ENCODE measurements around the gene LMO2. TPM values are rescaled to one million over a fixed set of nuclear protein-coding genes. Genes with fewer than 3 reads are reported as not detected.

The LMO2 gene
- total and polyA plus RNA-seq, 2 donors (not counting 3 experiments of a cell fraction or from before 2014, with no cell fraction given): 60.4 to 66.8 TPM

- Histone ChIP-seq H3K4me3 (replicated peaks in 1 of 3; ENCODE audit: insufficient read depth in 1 of 3, low read depth in 1 of 3, low read length in 3 of 3) (no peak overlapping the region), H3K4me2 (ENCODE audit: insufficient read depth, low read length) (no peak overlapping the region), H3K4me1 (ENCODE audit: control insufficient read depth, extremely low read depth, insufficient read depth, low read length) (no peaks in the 10 kb centered on the region), H2AFZ (ENCODE audit: low read depth, low read length) (no peak overlapping the region), H4K20me1 (replicated peaks; ENCODE audit: control insufficient read depth, extremely low read depth, insufficient read depth, low read length) (no peaks in the 10 kb centered on the region), H3K9me1 (replicated peaks; ENCODE audit: control insufficient read depth, extremely low read depth, insufficient read depth, low read length) (no peaks in the 10 kb centered on the region), H3K36me3 (ENCODE audit: control insufficient read depth in 2 of 2, extremely low read depth in 1 of 2, insufficient read depth in 2 of 2, low read length in 2 of 2) (peaks cover 5 to 32% of the 10 kb centered on the region in 2 experiments), H3K9ac (replicated peaks; ENCODE audit: extremely low read depth, insufficient read depth, low read length) (no peak overlapping the region), H3K27ac (ENCODE audit: insufficient read depth, low read depth, low read length) (no peak overlapping the region), H3K9me3 (replicated peaks; ENCODE audit: control insufficient read depth, insufficient read depth, low read length) (no peaks in the 10 kb centered on the region), H3K27me3 (ENCODE audit: control insufficient read depth in 2 of 2, insufficient read depth in 2 of 2, low read length in 2 of 2) (no peaks in the 10 kb centered on the region), H3K79me2 (ENCODE audit: control insufficient read depth, insufficient read depth, low read length) (no peaks in the 10 kb centered on the region)
- BruUV-seq (replicated peaks): no TSS peak
- dilution Hi-C loops (cut with MboI; ENCODE audit: extremely low pct_ligation_motif_present, low sequenced_read_pairs): no loop called here
- FAIRE-seq (peak; percentile 91), DNase-seq (ENCODE audit: low read depth, low spot score) (peak; percentile 85)
- peak; percentile 89 to 92 for TF ChIP-seq CTCF (IDR thresholded peaks at IDR 0.05; ENCODE audit: extremely low read depth in 1 of 2, insufficient read depth in 1 of 2, low read depth in 1 of 2, low read length in 2 of 2)
- TF ChIP-seq MAX (IDR thresholded peaks at IDR 0.05; ENCODE audit: insufficient read depth, insufficient read length): no peak
- CTCF ChIA-PET: interaction anchor here (1.0 to 4.4 kb wide), 12 partner anchors 11 to 130 kb away, joined by 3 to 67 read pairs (median 6); no protein-coding TSS in a partner anchor
- intact Hi-C loops (cut with micrococcal nuclease): loop anchor here (1.0 to 5.0 kb wide), 6 partner anchors 10 to 209 kb away; no protein-coding TSS in a partner anchor
- POLR2A ChIA-PET: no interaction called here
Measured at GRCh38 chr11:33857933-33858371, 33.9 kb downstream of the LMO2 start.

GRCh38 chr11:33855500-33855899 is 36.4 kb downstream of the LMO2 start:
- H3K27ac ChIP-seq (ENCODE audit: insufficient read depth, low read depth, low read length): no peak overlapping the region
- TF ChIP-seq EZH2 (IDR thresholded peaks at IDR 0.05; ENCODE audit: borderline replicate concordance, low read depth, low read length, severe bottlenecking) (no peak), FOS (IDR thresholded peaks at IDR 0.05; ENCODE audit: borderline replicate concordance, insufficient read depth, low read length) (no peak)
- DNase-seq (ENCODE audit: low read depth, low spot score) (no peak), FAIRE-seq (no peak)
- H3K36me3 ChIP-seq (ENCODE audit: control insufficient read depth in 2 of 2, extremely low read depth in 1 of 2, insufficient read depth in 2 of 2, low read length in 2 of 2): peaks cover 0 to 17% of the 10 kb centered on the region in 2 experiments
- no peak overlapping the region for H2AFZ ChIP-seq (ENCODE audit: low read depth, low read length)
- H3K4me3 ChIP-seq (replicated peaks in 1 of 3; ENCODE audit: insufficient read depth in 1 of 3, low read depth in 1 of 3, low read length in 3 of 3): no peak overlapping the region
- ChIA-PET POLR2A (no interaction called here), CTCF (interaction anchor here (4.4 kb wide), 1 partner anchor 115 kb away, joined by 67 read pairs; no protein-coding TSS in a partner anchor)
- no peaks in the 10 kb centered on the region for H3K27me3 ChIP-seq (ENCODE audit: control insufficient read depth in 2 of 2, insufficient read depth in 2 of 2, low read length in 2 of 2)
- H3K9me3 ChIP-seq (replicated peaks; ENCODE audit: control insufficient read depth, insufficient read depth, low read length): no peaks in the 10 kb centered on the region
- BruUV-seq (replicated peaks): no TSS peak
- no peak overlapping the region for H3K4me2 ChIP-seq (ENCODE audit: insufficient read depth, low read length)
- intact Hi-C loops (cut with micrococcal nuclease): loop anchor here (5.0 kb wide), 1 partner anchor 212 kb away; no protein-coding TSS in a partner anchor
- H3K79me2 ChIP-seq (ENCODE audit: control insufficient read depth, insufficient read depth, low read length): no peaks in the 10 kb centered on the region
- dilution Hi-C loops (cut with MboI; ENCODE audit: extremely low pct_ligation_motif_present, low sequenced_read_pairs): no loop called here
- H3K9ac ChIP-seq (replicated peaks; ENCODE audit: extremely low read depth, insufficient read depth, low read length): no peak overlapping the region
- H3K9me1 ChIP-seq (replicated peaks; ENCODE audit: control insufficient read depth, extremely low read depth, insufficient read depth, low read length): no peaks in the 10 kb centered on the region
- H4K20me1 ChIP-seq (replicated peaks; ENCODE audit: control insufficient read depth, extremely low read depth, insufficient read depth, low read length): no peaks in the 10 kb centered on the region
- H3K4me1 ChIP-seq (ENCODE audit: control insufficient read depth, extremely low read depth, insufficient read depth, low read length): no peaks in the 10 kb centered on the region

Data from endothelial cell of umbilical vein (primary cell).